Pancreas (tissue), 10 donors: Measurements from ENCODE around the gene LACTBL1. TPM values are rescaled to one million over a fixed set of nuclear protein-coding genes. Genes with fewer than 3 reads are reported as not detected.

Experiments used
- ATAC-seq, 4 donors: fragments of 200-7000 bp; cut with Tn5 transposase; one replicate each; pipeline versions ENCODE4 v1.8.0 to v1.9.1; 2020; ENCODE audit warnings: mild to moderate bottlenecking in 4 of 4, moderate library complexity in 4 of 4
- DNase-seq, 6 donors: peaks; one replicate each; pipeline ENCODE4 v3.0.0-alpha.2; 2020
- FAIRE-seq: peaks from 2 replicates; lab custom pipeline; 2012; peaks lifted over from hg19 to GRCh38; lab: Jason Lieb, UNC
- H3K27ac ChIP-seq, 4 donors: fragments of 200-600 bp; sonication (generic); 1 replicate in 3 of 4; 2 replicates in 1 of 4; pipeline versions ENCODE4 v1.5.0 to v1.8.0; 2020
- H3K27me3 ChIP-seq, 4 donors: fragments of 200-600 bp; one replicate each; pipeline ENCODE4 v1.8.0; 2021
- H3K36me3 ChIP-seq, 3 donors: fragments of 200-600 bp; sonication (generic) in 1 of 3; one replicate each; pipeline versions ENCODE4 v1.5.0 to v1.8.0; 2020 to 2021
- H3K4me1 ChIP-seq, 3 donors: fragments of 200-600 bp; one replicate each; pipeline ENCODE4 v1.8.0; 2021
- H3K4me3 ChIP-seq, 4 donors: fragments of 200-600 bp; sonication (generic) in 2 of 4; one replicate each; pipeline versions ENCODE4 v1.5.0 to v1.8.0; 2020 to 2021
- H3K9me3 ChIP-seq, 4 donors: fragments of 200-600 bp; one replicate each; pipeline ENCODE4 v1.8.0; 2021
- CTCF ChIP-seq, 4 donors: fragments of 200-600 bp; sonication (generic) in 3 of 4; IDR thresholded peaks; one replicate each; pipeline versions ENCODE4 v1.5.0 to v1.8.0; 2021; ENCODE audit warnings: antibody characterized with exemption in 4 of 4
- WGBS, 2 donors: extraction: QIAGEN DNeasy Blood & Tissue Kit; methylation state at CpG; one replicate each; pipeline ENCODE4 v1.1.7; 2013; 5-methylcytosine and 5-hydroxymethylcytosine counted together
- intact Hi-C, 3 donors: fragments of 100-400 bp; cut with DNase I; formaldehyde crosslinking; loops; one replicate each; pipeline versions ENCODE4 v1.11.1 to v1.14.2; 2022
- polyA plus RNA-seq, 2 donors: library from polyadenylated mRNA; stranded (reverse); fragments of 200-250 nt; gene quantifications; one replicate each; pipeline ENCODE4 v1.2.3, GENCODE V29; 2013
- total RNA-seq, 6 donors: library from RNA; stranded (reverse); fragmentation: NEBNext Ultra II Directional in 4 of 6; extraction: Animal tissue kit (Norgen Biotek cat#: 25700) in 4 of 6; gene quantifications; one replicate each; pipeline versions ENCODE4 v1.2.1 to v1.2.4, GENCODE V29; 2021 to 2023
- donor health status: healthy with polysubstance abuse.
- donor health status: DM: no; HTN: no; CAD: no; lungs with moderate emphysema.
- donor health status: DM: no; HTN: no; CAD: no.
- donor health status: control.
- donor health status: control.
- donor health status: Bipolar disorder and iron deficiency.
- donor health status: DM: yes; HTN: yes; CAD: no.
- donor health status: DM: no; HTN: no; CAD: no.
- donor health status: DM: no; HTN: no; CAD: no.
- donor health status: DM: yes; HTN: yes; CAD: no.

Gene LACTBL1
- total and polyA plus RNA-seq, 8 donors: not detected

DNA sequence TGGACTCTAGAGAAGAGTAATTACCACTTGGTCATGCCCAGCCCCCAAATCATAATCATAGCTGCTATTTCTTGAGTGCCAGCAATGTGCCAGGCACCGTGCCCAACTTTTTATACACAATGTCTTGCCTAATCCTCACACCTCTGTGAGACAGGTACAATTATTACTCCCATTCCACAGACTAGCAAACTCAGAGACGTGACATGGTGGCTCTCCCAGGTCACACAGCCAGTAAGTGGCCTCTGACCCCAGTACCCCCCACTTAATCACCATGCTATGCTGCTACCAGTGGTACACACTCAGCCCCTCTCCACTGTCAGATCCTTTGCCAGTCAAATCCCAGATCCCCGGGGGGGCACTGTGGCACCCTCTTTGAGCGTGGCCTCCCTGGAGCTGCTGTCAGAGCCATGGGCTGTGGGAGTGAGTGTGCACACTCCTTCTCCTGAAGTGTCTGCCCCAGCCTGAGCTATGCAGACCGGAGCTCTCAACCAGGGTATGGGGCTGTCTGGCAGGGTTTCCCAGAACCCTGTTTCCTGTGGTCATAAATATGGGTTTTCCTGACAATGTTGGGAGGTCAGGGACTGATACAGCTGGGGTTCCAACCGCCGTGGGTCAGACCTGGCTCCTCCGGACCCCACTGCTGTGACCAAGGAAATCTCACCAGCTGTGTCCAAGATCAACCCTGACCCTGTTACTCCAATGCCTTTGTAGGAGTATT, 51.8 kb downstream of the LACTBL1 start:
- Histone ChIP-seq H3K27me3 (no peaks in the 10 kb centered on the region), H3K27ac (no peak overlapping the region), H3K9me3 (no peaks in the 10 kb centered on the region), H3K4me3 (no peak overlapping the region), H3K4me1 (no peaks in the 10 kb centered on the region), H3K36me3 (no peaks in the 10 kb centered on the region)
- intact Hi-C loops: no loop called here
- TF ChIP-seq CTCF (IDR thresholded peaks at IDR 0.05): no peak
- ATAC-seq: peak in 2 of 4 donors; percentile 18 to 55
- FAIRE-seq: no peak
- WGBS, 2 donors: 63 to 76% methylated on average over 8 of the region's 8 CpGs
- peak in 1 of 6 donors; percentile 28 for DNase-seq

GRCh38 chr1:22920026-22920733, 52.5 kb downstream of the LACTBL1 start:
- Histone ChIP-seq H3K27ac (no peak overlapping the region), H3K4me3 (no peak overlapping the region), H3K36me3 (no peaks in the 10 kb centered on the region), H3K27me3 (no peaks in the 10 kb centered on the region), H3K4me1 (no peaks in the 10 kb centered on the region), H3K9me3 (no peaks in the 10 kb centered on the region)
- FAIRE-seq: no peak
- WGBS, 2 donors: 79 to 80% methylated on average over 6 of the region's 6 CpGs
- no peak for TF ChIP-seq CTCF (IDR thresholded peaks at IDR 0.05)
- intact Hi-C loops: no loop called here
- DNase-seq: no peak
- ATAC-seq: no peak

- FAIRE-seq: no peak
- Histone ChIP-seq H3K36me3 (no peaks in the 10 kb centered on the region), H3K4me3 (no peak overlapping the region), H3K4me1 (no peaks in the 10 kb centered on the region), H3K27ac (no peak overlapping the region), H3K9me3 (no peaks in the 10 kb centered on the region), H3K27me3 (no peaks in the 10 kb centered on the region)
- TF ChIP-seq CTCF (IDR thresholded peaks at IDR 0.05): no peak
- no peak for DNase-seq
- intact Hi-C loops: no loop called here
- no peak for ATAC-seq
- WGBS, 2 donors: 76 to 79% methylated on average over 8 of the region's 8 CpGs
Observed at GRCh38 chr1:22919341-22920025, 53.2 kb downstream of the LACTBL1 start.

- DNase-seq (no peak), ATAC-seq (no peak), FAIRE-seq (no peak)
- Histone ChIP-seq H3K4me3 (no peak overlapping the region), H3K36me3 (no peaks in the 10 kb centered on the region), H3K27me3 (no peaks in the 10 kb centered on the region), H3K4me1 (no peaks in the 10 kb centered on the region), H3K9me3 (no peaks in the 10 kb centered on the region), H3K27ac (no peak overlapping the region)
- WGBS, 2 donors: 86 to 87% methylated on average over 4 of the region's 4 CpGs
- TF ChIP-seq CTCF (IDR thresholded peaks at IDR 0.05): no peak
- intact Hi-C loops: no loop called here
Observed at GRCh38 chr1:22918644-22919043, 54.0 kb downstream of the LACTBL1 start.
